K562 (cell line): ENCODE data around the gene TAS1R3. TPM values are rescaled to one million over a fixed set of nuclear protein-coding genes. Genes with fewer than 3 reads are reported as not detected.

ENCODE experiments used
- CBX8 ChIP-seq: fragments of 200-600 bp; sonication (generic); IDR thresholded peaks from 2 replicates; pipeline ENCODE4 v1.6.1; 2012; ENCODE audit warnings: borderline replicate concordance, mixed run types, low read depth, mild to moderate bottlenecking, moderate library complexity, mixed read lengths, low read length, control low read depth, inconsistent platforms; ENCODE audit not compliant: poor library complexity, severe bottlenecking; ENCODE audit errors: extremely low read depth
- CCNT2 ChIP-seq: IDR thresholded peaks from 2 replicates; pipeline ENCODE4 v1.6.1; 2011; ENCODE audit warnings: borderline replicate concordance, low read depth, mild to moderate bottlenecking, moderate library complexity, mixed read lengths, low read length; ENCODE audit not compliant: insufficient read length; ENCODE audit errors: extremely low read depth
- CTCF ChIP-seq, 3 experiments: IDR thresholded peaks in 2 of 3; conservative IDR thresholded peaks in 1 of 3; 2 replicates each; pipeline ENCODE4 v1.5.1; 2011 to 2012; ENCODE audit warnings: low read length in 3 of 3, mild to moderate bottlenecking in 3 of 3, control low read depth in 2 of 3, improper control_type of control experiment in 1 of 3, inconsistent platforms in 1 of 3, low read depth in 1 of 3, mixed read lengths in 1 of 3, moderate library complexity in 1 of 3; ENCODE audit not compliant: insufficient read depth in 2 of 3
- MLX ChIP-seq, 2 experiments: fragments of 450-650 bp in 1 of 2; sonication (generic) in 1 of 2; formaldehyde crosslinking; conservative IDR thresholded peaks; 2 replicates each; pipeline versions ENCODE4 v1.4.0 to v1.8.1; 2020 to 2022; ENCODE audit warnings: mild to moderate bottlenecking in 1 of 2, missing genetic modification reagents in 1 of 2
- PCBP1 ChIP-seq: fragments of 200-400 bp; formaldehyde crosslinking; IDR thresholded peaks from 2 replicates; pipeline ENCODE4 v1.6.1; 2018; ENCODE audit warnings: mild to moderate bottlenecking, low read depth, low read length; ENCODE audit not compliant: poor library complexity, severe bottlenecking
- POLR2G ChIP-seq: fragments of 200-400 bp; formaldehyde crosslinking; IDR thresholded peaks from 2 replicates; pipeline ENCODE4 v1.6.1; 2017; ENCODE audit warnings: low read depth, mild to moderate bottlenecking, antibody characterized with exemption, low read length, moderate library complexity
- SMARCB1 ChIP-seq: IDR thresholded peaks from 2 replicates; pipeline ENCODE4 v1.6.1; 2011; ENCODE audit warnings: improper control_type of control experiment, low read depth; ENCODE audit not compliant: insufficient read length
- TAF9B ChIP-seq: fragments of 450-650 bp; IDR thresholded peaks from 2 replicates; pipeline ENCODE4 v1.6.1; 2018; ENCODE audit warnings: mild to moderate bottlenecking; ENCODE audit not compliant: partially characterized antibody
- TCF3 ChIP-seq: sonication (generic); formaldehyde crosslinking; IDR thresholded peaks from 2 replicates; pipeline ENCODE4 v1.4.0; 2020; ENCODE audit warnings: mild to moderate bottlenecking, missing genetic modification reagents
- ZNF23 ChIP-seq: fragments of 250-450 bp; sonication (Bioruptor Pico); IDR thresholded peaks from 2 replicates; pipeline ENCODE4 v1.4.0; 2020; ENCODE audit warnings: mild to moderate bottlenecking
- ZNF398 ChIP-seq: fragments of 250-450 bp; sonication (Bioruptor Pico); IDR thresholded peaks from 2 replicates; pipeline ENCODE4 v1.8.0; 2021; ENCODE audit warnings: moderate library complexity, mild to moderate bottlenecking, inconsistent platforms
- ZNF444 ChIP-seq: fragments of 250-450 bp; sonication (Bioruptor Pico); IDR thresholded peaks from 2 replicates; pipeline ENCODE4 v1.4.0; 2020; ENCODE audit warnings: mild to moderate bottlenecking, moderate library complexity
- polyA plus RNA-seq, 8 experiments: library from polyadenylated mRNA; depleted of rRNA in 4 of 8; stranded (reverse) in 5 of 8; unstranded in 3 of 8; fragments of >200 nt; fragmentation: Nextera tagmentation in 2 of 8; fragmentation: Illumina TruSeq in 1 of 8; extraction: Ambion mirVana in 2 of 8; extraction: Trizol in 1 of 8; gene quantifications; 2 replicates each; pipeline versions ENCODE4 v1.2.1 to v1.2.3, GENCODE V29; 2011 to 2014; ENCODE audit warnings: inconsistent platforms in 1 of 8, missing spikeins in 1 of 8
- total RNA-seq, 7 experiments: library from RNA; depleted of rRNA in 6 of 7; stranded (reverse); fragments of >200 nt in 6 of 7; fragmentation: Illumina TruSeq in 2 of 7; extraction: Trizol in 2 of 7; gene quantifications; 2 replicates each; pipeline versions ENCODE4 v1.2.1 to v1.2.3, GENCODE V29; 2011 to 2021; ENCODE audit warnings: low replicate concordance in 1 of 7
- TF ChIP-seq, protein P1 (sequence below): fragments of 450-650 bp; IDR thresholded peaks from 2 replicates; pipeline ENCODE4 v1.7.1; 2018; ENCODE audit warnings: mild to moderate bottlenecking, low read depth; ENCODE audit not compliant: partially characterized antibody

Gene TAS1R3
- total and polyA plus RNA-seq, 9 of the 15 experiments (the other 6 are each of a cell fraction or from before 2014, with no cell fraction given): 0.07 to 0.13 TPM; not detected in 7

DNA sequence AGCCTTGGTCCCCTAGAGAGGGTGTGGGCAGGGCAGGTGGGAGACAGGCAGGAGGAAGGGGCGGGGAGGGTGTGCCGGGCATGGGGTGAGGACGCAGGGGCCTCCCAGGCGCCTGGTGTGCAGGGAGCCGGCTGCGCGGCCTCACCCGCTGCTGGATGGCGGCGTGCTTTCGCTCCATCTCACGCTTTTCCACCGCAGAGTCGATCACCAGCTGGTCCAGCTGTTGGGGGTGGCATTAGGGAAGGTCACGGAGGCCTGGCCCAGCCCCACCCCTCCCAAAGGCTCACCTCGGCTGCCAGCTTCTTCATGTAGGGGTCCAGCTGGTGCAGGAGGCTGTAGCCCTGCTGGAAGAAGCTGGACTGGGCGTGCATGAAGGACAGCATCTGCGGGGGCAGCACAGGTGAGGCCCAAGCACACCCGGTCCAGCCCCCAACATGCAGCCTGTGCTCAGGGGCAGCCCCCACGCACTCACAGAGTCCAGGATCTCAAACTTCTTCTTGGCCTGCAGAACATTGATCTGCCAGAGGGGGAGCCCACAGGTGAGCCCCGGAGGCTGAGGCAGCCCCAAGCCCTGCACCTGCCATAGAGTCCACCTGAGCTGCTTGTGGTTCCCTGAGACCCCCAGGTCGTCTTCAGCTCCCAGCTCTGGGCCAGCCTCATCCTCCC lies 31.3 kb upstream of the TAS1R3 start (continued):
- TF ChIP-seq ZNF23 (CRISPR knock-in tag) (no peak), SMARCB1 (no peak), TAF9B (no peak), CBX8 (no peak), POLR2G (0 out of 2 replicates have a peak, but pooled peaks have one; percentile 0), CTCF (IDR thresholded peaks at IDR 0.05 in 2 of 3, conservative IDR thresholded peaks at IDR 0.05 in 1 of 3; ENCODE audit: insufficient read depth in 2 of 3, low read depth in 1 of 3, low read length in 3 of 3) (peak; percentile 49 to 72 (median 65)), ZNF444 (CRISPR knock-in tag) (no peak), ZNF398 (CRISPR knock-in tag) (no peak), TCF3 (no peak), MLX (CRISPR knock-in tag; conservative IDR thresholded peaks at IDR 0.05) (no peak), PCBP1 (no peak), CCNT2 (no peak)
- TF ChIP-seq, protein P1, sequence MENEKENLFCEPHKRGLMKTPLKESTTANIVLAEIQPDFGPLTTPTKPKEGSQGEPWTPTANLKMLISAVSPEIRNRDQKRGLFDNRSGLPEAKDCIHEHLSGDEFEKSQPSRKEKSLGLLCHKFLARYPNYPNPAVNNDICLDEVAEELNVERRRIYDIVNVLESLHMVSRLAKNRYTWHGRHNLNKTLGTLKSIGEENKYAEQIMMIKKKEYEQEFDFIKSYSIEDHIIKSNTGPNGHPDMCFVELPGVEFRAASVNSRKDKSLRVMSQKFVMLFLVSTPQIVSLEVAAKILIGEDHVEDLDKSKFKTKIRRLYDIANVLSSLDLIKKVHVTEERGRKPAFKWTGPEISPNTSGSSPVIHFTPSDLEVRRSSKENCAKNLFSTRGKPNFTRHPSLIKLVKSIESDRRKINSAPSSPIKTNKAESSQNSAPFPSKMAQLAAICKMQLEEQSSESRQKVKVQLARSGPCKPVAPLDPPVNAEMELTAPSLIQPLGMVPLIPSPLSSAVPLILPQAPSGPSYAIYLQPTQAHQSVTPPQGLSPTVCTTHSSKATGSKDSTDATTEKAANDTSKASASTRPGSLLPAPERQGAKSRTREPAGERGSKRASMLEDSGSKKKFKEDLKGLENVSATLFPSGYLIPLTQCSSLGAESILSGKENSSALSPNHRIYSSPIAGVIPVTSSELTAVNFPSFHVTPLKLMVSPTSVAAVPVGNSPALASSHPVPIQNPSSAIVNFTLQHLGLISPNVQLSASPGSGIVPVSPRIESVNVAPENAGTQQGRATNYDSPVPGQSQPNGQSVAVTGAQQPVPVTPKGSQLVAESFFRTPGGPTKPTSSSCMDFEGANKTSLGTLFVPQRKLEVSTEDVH: no peak
